ENCODE results near the gene ZNF692.

DNA sequence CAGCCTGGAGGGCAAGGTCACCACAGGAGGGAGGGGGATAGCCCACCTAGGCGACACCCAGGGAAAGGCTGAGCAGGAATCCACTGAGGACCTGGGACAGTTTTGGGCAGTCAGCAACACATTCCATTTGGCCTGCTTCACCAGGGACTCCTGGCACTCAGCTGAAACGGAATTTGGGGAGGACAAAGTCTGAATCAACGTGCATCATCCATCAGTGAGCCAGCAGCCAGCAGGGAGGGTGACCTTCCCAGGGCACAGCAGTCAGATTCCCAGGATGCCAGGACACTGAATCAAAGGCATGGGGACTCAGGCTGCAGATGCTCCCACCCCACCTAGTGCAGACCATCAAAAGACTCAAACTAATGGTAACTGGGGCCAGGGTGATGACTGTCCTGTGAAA, 37.8 kb downstream of the ZNF692 start:
- no peak for TF ChIP-seq GATA3 (IDR thresholded peaks at IDR 0.05; ENCODE audit: low read depth, low read length)
- TF ChIP-seq GATA2 (IDR thresholded peaks at IDR 0.05; ENCODE audit: low read depth, low read length): no peak

Data from SH-SY5Y (cell line).